OCI-LY1 (cell line): Measurements from ENCODE around the gene PRKCD.

ENCODE experiments used
- EZH2 ChIP-seq: fragments of 200-600 bp; sonication (generic), shearing (Covaris generic); IDR thresholded peaks from 2 replicates; pipeline ENCODE4 v1.8.0; 2017; ENCODE audit warnings: borderline replicate concordance, mixed run types, mild to moderate bottlenecking, antibody characterized with exemption, low read length, moderate library complexity, mixed read lengths
- TF ChIP-seq, protein P1 (sequence below): fragments of 200-600 bp; sonication (generic), shearing (Covaris generic); IDR thresholded peaks from 2 replicates; pipeline ENCODE4 v1.5.1; 2017; ENCODE audit warnings: mild to moderate bottlenecking, antibody characterized with exemption, low read length, moderate library complexity, mixed read lengths

DNA sequence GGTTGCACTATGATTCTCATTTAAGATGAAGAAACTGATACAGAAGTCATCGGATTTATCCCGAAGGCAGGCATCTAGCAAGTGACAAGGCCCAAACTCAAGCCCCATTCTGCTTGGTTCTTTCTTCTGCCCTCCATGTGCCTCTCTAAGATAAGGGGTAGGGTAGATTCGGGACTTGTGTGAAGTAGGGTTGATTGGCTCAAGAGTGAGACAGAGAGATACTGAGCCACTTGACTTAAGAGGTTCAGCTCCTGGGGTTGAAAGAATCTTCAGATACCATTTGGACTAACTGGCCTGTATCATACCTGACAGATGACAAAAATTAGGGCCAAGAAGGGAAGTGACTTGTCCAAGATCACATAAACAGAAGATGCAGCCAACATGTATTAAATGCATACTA lies 31.7 kb upstream of the PRKCD start:
- TF ChIP-seq, protein P1, sequence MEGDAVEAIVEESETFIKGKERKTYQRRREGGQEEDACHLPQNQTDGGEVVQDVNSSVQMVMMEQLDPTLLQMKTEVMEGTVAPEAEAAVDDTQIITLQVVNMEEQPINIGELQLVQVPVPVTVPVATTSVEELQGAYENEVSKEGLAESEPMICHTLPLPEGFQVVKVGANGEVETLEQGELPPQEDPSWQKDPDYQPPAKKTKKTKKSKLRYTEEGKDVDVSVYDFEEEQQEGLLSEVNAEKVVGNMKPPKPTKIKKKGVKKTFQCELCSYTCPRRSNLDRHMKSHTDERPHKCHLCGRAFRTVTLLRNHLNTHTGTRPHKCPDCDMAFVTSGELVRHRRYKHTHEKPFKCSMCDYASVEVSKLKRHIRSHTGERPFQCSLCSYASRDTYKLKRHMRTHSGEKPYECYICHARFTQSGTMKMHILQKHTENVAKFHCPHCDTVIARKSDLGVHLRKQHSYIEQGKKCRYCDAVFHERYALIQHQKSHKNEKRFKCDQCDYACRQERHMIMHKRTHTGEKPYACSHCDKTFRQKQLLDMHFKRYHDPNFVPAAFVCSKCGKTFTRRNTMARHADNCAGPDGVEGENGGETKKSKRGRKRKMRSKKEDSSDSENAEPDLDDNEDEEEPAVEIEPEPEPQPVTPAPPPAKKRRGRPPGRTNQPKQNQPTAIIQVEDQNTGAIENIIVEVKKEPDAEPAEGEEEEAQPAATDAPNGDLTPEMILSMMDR, result no peak
- TF ChIP-seq EZH2, result no peak
